A204.1 (cell line): ENCODE results near the gene ADAM11.

Experiments used
- FAIRE-seq: peaks from 2 replicates; lab custom pipeline; 2012; peaks lifted over from hg19 to GRCh38; lab: Jason Lieb, UNC

ADAM11 gene

GRCh38 chr17:44775838-44776621 is 17.2 kb downstream of the ADAM11 start:
- no peak for FAIRE-seq

- no peak for FAIRE-seq
Measured at GRCh38 chr17:44776628-44777393, 18.0 kb downstream of the ADAM11 start.

- FAIRE-seq = no peak
Measured at GRCh38 chr17:44777394-44778348, 18.9 kb downstream of the ADAM11 start.

- FAIRE-seq = no peak
Measured at GRCh38 chr17:44778656-44779210, 19.9 kb downstream of the ADAM11 start.

GRCh38 chr17:44779211-44780025 is 20.6 kb downstream of the ADAM11 start:
- no peak for FAIRE-seq

- FAIRE-seq = no peak
Measured at GRCh38 chr17:44780161-44780560, 21.4 kb downstream of the ADAM11 start.

GRCh38 chr17:44780845-44781480 is 22.2 kb downstream of the ADAM11 start:
- FAIRE-seq = no peak

GRCh38 chr17:44781551-44782325 is 22.9 kb downstream of the ADAM11 start:
- no peak for FAIRE-seq

- no peak for FAIRE-seq
Measured at GRCh38 chr17:44782326-44782850, 23.6 kb downstream of the ADAM11 start.

- no peak for FAIRE-seq
Measured at GRCh38 chr17:44785921-44786320, 27.1 kb downstream of the ADAM11 start.

- no peak for FAIRE-seq
Measured at GRCh38 chr17:44786551-44787081, 27.8 kb downstream of the ADAM11 start.

GRCh38 chr17:44787271-44787940 is 28.6 kb downstream of the ADAM11 start:
- FAIRE-seq = no peak

- FAIRE-seq = no peak
Measured at GRCh38 chr17:44788139-44788538, 29.4 kb downstream of the ADAM11 start.

GRCh38 chr17:44792276-44792675 is 33.5 kb downstream of the ADAM11 start:
- FAIRE-seq = no peak

GRCh38 chr17:44793885-44794842 is 35.4 kb downstream of the ADAM11 start:
- FAIRE-seq = no peak

GRCh38 chr17:44794851-44795413 is 36.1 kb downstream of the ADAM11 start:
- no peak for FAIRE-seq

- no peak for FAIRE-seq
Measured at GRCh38 chr17:44795421-44795820, 36.6 kb downstream of the ADAM11 start.
